RCC 7860 (cell line): ENCODE measurements around the gene GPR176.
"Not testable (repeated sequence)": the region's sequence is repeated elsewhere in the genome, so short reads cannot be mapped to it uniquely, and the experiment has no call there.

ENCODE experiments used
- DNase-seq: peaks from one replicate; pipeline ENCODE4 v3.0.0-alpha.2; 2015; ENCODE audit warnings: low spot score
- FAIRE-seq: peaks from 2 replicates; lab custom pipeline; 2012; peaks lifted over from hg19 to GRCh38; lab: Jason Lieb, UNC

GPR176 gene

DNA sequence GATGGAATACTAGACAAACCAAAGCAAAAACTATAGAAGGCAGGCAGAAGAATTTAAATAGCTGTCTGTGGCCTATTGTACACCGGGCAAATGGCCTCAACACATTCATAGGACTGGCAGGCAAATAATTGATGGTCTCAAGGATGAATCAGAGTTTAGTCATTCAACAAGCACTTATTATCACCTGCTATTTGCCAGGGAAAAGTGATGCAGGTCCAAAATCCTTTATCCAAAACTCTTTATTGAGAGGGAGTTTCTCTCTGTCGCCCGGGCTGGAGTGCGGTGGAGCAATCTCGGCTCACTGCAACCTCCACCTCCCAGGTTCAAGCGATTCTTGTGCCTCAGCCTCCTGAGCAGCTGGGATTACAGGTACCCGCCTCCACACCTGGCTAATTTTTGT, 16.1 kb upstream of the GPR176 start:
- FAIRE-seq, result peak; percentile 70
- peak; percentile 57 for DNase-seq

DNA sequence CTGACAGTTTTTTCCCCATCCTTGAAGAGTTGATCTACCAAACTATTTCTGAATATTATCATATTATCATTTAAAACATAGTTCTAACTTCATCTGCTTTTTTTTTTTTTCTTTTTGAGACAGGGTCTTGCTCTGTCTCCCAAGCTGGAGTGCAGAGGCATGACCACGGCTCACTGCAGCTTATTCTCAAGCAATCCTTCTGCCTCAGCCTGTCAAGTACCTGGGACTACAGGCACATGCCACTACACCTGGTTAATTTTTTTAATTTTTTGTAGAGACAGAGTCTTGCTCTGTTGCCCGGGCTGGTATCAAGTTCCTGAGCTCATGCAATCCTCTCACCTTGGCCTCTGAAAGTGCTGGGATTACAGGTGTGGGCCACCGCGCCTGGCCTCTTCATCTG, 15.2 kb upstream of the GPR176 start:
- FAIRE-seq, result no peak
- DNase-seq, result no peak

DNA sequence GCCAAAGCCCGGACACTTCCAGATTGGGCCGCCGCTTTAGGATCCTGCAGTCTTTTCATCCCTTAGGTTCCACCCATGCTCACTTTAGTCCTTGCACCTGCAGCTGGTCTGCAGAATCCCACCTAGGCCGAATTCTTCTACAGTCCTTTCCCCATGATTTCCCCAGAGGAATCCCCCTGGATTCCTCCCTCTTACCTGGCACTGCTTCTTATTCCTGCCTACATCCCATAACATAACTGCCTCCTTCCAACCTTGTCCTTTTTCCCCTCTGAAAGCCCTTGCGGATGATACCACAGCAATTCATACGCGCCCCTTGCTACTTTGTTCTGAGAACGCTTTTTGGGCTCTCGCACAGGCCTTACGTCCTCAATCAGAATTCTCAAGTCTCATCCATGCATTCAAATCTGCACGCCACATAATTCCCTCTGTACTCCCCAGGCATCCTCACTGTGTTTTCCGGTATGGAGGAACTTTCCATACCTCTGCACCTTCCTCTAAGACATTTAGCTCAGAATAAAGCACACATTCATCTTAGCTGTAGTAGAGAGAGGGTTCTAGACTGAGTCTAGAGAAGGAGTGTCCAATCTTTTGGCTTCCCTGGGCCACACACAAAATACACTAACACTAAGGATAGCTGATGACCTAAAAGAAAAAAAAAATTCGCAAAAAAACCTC, 14.5 kb upstream of the GPR176 start:
- no peak for FAIRE-seq
- no peak for DNase-seq

DNA sequence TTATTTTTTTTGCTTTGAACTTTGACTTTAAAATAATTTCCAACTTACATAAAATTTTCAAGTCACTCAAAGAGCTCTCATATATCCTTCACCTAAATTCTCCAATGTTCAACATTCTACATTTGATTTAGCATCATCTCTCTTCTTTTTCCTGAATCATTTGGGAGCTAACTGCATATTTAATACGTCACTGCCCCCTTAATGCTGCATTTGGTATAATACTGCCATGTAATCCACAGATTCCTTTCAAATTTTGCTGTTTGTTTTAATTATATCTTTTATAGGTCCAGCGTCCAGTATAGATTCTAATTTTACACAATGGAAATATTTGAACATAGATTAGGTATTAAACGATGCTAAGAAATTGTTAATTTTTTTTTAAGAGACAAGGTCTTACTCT, 11.5 kb upstream of the GPR176 start:
- DNase-seq (no peak), FAIRE-seq (no peak)

DNA sequence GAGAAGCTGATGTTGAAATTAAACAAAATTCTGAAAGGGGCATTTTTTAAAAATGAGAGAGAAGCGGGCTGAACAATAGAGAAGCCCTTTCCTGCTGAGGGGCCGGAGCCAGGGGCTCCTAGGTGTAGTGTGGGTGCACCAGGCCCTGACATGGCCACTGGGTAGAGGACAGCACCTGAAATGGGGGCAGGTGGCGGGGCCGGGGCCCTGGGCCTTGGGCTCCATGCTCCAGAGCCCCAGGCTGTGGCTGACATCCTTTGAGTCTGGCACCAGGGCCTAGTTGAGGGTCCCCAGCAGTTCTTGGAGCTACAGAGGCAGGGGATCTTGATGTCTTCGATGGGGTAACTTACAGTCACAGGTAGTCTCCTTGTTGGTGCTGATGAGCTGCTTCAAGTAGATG, 6.5 kb upstream of the GPR176 start:
- no peak for FAIRE-seq
- DNase-seq, result no peak

DNA sequence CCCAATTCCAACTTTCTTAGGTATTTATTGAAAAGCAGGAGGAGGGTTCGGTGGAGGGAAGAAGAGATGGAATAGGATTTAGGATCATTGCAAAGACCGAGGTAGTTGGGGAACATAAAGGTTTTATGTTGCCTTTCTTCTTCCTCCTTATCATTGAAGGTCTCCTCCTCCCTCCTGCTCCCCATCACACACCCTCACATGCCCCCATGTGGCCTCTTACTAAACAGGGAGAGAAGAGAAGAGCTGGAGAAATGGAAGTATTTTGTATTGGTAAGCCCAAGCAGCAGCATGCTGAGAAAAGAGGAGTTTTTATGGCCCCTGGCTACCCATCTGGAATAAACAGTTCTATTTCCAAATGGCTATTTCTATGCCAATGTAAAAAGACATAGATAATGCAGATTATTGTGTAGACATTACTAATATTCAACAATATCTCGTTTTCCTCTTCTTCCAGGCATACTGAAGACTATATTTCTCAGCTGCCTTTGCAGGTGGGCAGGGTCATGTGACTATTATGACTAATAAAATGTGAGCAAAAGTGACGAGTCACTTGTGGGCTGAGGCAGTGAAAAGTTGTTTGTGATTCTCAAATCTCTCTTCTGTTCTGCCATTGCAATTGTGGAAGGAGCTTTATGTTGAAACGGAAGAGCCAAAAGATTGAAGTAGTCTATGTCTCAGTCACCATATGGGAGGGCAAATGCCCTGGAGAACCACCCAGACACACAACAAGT, 5.2 kb upstream of the GPR176 start:
- FAIRE-seq, result peak; percentile 41
- peak; percentile 23 for DNase-seq

DNA sequence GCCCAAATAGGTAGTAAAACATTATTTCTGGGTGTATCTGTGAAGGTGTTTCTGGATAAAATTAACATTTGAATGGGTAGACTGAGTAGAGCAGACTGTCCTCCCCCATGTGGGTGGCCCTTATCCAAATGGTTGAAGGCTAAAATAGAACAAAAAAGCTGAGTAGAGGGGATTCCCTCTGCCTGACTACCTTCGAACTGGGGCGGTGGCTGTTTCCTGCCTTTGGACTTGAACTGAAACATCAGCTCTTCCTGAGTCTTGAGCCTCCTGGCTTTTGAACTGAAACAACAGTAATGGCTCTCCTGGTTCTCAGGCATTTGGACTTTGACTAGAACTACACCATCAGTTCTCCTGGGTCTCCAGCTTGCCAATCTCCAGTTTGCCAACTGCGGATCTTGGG, 4.4 kb upstream of the GPR176 start:
- FAIRE-seq, result no peak
- no peak for DNase-seq

DNA sequence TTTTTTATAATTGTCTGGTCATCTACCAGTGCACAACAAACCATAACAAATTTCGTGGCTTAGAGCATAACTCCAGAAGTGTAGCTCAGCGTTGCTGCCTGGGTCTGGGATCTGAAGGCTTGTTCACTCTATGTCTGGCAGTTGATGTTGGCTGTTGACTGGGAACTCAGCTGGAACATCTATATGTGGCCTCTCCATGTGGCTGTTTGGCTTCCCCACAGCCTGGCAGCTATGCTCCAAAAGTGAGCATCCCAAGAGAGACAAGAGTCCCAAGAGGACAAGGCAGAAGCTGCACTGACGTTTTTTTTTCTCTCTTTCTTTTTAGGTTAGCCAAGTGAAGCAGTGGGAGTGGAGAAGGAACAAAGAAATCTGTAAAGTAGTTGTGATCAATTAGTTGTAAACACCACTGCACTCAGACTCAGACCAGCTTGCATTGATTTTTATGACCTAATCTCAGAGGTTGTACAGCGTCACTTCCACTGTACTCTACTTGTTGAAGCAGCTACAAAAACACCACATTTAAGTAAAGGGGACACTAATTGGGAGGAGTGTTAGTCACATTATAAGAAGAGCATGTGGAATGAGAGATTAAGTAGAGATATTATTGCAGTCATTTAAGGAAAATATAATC, 2.5 kb upstream of the GPR176 start:
- DNase-seq (no peak), FAIRE-seq (no peak)

DNA sequence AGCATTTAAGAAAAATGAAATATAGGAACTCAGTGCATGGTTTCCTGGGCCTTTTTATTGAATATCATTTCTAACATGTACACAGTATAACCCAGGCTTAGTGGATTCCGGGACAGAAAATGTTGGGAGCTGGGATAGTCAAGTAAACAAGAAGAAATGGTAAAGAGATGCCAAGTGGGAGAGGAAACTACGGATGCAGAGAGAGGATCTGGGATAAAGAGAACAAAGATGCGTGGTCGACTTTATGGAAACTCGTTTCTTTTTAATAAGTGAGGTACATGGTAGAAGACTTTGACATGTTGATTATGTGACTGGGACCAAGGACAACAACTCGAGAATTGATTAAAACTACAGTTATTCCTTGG, 1.2 kb upstream of the GPR176 start:
- DNase-seq, result no peak
- FAIRE-seq, result no peak

DNA sequence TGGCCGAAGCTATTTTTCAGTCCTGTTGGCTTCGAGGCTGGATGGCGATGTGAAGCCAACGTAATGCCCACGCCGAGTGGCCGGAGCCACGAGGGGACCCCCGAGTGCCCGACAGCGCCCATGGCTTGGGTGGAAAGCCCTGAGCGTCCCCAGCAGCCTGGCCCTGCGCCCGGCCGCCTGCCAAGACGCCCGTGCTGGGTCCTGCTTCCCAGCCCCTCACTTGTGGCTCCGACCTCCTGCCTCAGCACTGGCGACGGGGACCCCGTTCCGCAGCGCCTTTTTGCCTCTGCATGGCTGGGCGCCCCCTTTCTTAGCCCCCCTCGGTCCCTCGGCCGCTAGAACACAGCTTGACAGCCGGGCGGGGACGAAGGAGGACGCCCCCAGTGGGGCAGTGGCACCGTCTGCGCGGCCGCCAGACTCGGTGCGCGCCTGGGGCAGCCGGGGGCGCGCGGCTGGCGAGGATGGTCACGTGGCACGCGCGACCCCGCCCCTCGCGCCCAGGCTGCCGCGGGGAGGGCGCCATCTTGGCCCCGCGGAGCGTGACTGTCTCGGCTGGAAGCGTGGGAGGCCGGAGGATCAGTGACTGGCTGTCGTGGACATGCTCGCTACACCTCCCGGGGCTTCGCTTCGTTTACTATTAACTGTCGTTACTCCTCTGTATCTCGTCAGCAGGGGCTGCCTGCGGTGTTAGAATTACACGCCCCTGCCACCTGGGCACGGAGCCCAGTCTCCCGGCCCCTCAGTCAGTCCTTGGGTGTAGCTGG, 626 bp upstream of the GPR176 start:
- peak; percentile 91 for DNase-seq

DNA sequence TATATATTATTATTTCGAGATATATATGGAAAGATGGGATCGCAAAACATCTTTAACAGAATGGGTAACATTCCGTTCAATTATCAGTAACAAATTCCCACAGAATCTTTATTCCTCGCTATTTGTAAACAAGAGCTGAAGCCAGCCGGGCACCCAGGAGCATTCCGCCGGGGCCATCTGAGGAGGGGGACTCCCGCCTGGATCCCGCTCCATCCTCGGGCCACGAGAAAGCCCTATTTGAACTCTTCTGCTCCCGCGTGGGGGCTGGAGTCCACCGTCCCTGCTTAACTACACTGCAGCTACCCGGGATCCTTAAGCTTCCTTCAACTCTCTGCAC, 687 bp downstream of the GPR176 start:
- FAIRE-seq (no peak), DNase-seq (no peak)

More for the DNA sequence above, 626 bp upstream of the GPR176 start:
- FAIRE-seq, result peak; percentile 51

DNA sequence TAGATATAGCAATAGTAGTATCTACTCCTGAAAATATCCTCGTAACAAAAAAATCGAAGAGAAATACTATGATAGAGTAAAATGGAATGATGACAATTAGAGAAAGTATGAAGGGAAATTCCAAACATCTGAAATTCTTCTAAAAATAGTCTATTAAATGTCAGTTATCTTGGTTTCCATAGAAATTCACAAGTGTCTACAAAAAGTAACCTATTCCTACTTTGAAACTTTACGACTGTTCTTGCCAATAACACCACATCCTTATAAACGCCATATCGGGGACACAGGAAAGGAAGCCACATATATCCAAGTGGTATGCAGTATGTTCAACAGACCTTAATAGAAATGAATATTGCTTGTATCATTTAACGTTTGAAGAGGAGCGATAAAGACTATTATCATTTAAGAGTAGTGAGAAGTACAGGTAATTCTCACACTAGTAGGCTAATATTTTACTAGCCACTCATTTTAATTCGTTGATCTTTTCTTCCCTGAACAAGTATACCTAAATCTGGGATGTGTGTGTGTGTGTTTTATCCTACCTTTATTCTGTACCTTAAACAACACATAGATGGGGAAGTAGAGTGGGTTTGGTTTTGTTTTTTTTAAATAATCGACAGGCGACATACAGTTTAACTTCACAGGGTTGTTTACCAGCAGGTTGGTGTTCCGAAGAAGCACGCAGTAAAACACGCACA, 1.2 kb downstream of the GPR176 start:
- FAIRE-seq (peak; percentile 76), DNase-seq (peak; percentile 87)

DNA sequence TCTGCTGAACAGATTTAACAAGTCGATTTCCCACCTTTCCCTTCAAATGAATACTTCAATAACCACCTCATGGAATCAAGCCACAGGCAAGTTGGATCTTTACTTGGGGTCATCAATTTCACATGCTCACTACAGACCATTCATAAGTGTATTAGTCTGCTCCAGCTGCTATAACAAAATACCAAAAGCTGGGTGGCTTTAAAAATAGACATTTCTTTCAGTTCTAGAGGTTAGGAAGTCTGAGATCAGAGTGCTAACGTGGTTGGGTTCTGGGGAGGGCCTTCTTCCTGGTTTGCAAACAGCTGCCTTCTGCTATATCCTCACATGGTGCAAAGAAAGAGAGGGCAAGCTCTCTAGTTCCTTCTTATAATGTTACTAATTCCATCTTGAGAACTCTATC, 5.1 kb downstream of the GPR176 start:
- DNase-seq, result no peak
- FAIRE-seq, result no peak

DNA sequence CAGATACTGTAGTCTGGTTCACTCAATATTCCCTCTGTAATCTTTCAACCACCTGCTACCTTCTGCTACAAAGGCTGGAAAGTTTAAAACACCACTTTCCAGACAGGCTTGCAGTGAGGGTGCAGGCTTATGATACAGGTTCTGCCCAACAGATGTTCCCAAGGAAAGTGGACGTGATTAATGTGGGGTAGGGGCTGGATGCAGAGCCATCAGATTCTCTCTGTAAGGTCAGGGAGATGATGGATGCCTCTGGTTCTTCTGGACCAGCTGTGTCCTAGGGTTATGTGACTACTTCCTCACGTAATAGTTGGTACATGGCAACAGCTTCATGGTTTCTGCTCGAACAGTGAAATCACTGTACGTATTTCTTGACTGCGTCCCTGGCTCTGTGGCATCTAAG, 11.1 kb downstream of the GPR176 start:
- no peak for DNase-seq
- no peak for FAIRE-seq

DNA sequence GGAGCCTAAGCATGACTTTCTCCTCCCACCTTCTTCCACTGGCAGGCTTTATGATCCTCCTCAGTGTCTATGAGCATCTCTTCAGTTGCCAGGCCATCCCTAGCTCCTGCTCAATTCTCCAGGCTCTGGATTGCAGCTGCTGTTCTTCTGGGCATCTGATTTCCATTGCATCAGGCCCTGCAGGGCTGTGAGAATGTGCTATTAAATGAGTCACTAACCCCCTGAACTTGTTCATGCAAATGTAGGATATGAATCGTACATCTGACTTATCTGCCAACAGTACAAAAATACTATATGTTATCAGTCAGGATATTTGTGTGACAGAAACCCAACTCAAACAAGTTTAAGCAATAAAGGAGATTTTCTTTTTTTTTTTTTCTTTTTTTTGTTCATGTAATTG, 11.9 kb downstream of the GPR176 start:
- FAIRE-seq, result peak; percentile 30
- DNase-seq, result peak; percentile 35

DNA sequence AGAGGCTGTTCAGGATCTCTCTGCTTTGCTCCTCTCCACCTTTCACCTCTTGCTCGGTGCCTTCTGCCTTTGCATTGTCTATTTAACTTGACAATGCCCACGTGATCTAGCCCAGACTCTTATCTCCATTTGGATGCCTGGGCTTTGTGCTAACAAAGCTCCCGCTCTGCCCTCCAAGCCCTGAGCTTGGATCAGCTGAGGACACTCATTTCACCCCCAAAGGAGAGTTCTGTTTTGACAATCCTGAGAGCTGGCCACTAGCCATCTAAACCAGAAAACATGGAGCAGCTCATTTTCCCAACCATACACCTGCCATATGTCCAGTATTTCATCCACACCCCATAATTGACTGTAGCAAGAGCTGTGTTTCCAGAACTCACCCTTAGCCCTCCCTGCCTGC, 12.8 kb downstream of the GPR176 start:
- no peak for FAIRE-seq
- DNase-seq, result no peak

DNA sequence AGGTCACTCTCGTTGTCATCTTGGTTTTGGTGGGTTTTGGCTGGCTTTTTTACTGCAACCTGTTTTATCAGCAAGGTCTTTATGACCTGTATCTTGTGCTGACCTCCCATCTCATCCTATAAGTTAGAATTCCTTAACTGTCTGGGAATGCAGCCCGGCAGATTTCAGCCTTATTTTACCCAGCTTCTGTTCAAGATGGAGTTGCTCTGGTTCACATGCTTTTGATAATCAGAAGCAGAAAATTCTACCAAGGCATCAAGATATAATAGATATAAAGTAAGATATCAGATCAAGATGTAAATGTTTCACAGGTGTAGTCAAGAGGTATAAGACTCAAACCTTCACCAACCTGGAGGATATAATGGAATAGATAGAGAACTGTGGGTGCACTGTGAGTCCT, 16.0 kb downstream of the GPR176 start:
- FAIRE-seq, result no peak
- DNase-seq, result no peak

DNA sequence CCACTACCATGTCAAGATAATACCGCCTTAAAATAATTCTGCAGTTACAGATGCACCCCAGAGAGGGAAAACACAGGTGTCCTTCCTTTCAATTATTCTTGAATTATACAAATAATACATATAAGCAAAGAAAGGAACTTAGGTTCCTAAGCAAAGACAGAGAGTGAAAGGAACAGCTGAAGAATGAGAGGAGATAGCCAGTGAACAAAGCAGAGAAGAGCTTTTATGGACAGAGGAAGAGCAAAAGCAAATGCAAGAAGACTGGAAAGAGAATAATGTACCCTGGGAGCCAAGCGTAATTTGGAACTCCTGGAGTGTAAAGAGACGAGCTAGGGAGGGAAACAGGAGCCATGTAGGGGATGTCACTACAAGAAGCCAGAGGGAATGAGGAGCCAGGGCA, 21.7 kb downstream of the GPR176 start:
- no peak for DNase-seq
- FAIRE-seq, result no peak

DNA sequence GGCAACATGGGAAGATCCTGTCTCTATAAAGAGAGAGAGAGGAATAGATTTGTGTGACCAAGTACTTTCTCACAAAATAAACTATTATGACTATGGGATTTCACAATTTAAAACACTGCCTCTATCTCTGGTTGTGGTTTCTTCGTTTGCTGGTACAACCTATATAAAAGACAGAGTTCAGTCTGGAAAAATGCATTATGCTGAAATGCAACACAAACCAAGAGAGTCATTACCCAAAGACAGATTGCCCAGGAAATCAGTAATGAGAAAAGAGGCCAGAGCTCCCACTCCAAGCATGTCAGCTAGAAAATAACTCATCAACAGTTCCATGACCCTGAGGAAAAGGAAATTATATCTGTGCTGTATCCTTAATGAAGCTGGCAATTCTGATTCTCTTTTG, 23.2 kb downstream of the GPR176 start:
- FAIRE-seq, result no peak

DNA sequence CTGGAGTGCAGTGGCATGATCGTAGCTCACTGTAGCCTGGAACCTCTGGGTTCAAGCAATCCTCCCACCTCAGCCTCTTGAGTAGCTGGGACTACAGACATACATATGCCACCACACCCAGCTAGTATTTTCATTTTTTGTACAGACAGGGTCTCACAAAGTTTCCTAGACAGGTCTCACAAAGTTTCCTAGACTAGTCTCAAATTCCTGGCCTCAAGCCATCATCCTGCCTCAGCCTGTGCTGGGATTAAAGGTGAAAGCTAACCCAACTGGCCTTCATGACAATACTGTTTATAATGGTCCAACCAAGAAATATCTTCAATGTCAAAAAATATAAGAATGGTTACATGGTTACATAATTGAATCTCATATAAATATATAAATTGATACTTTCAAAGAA, 24.0 kb downstream of the GPR176 start:
- DNase-seq (no peak), FAIRE-seq (no peak)

More for the DNA sequence above, 23.2 kb downstream of the GPR176 start:
- no peak for DNase-seq

DNA sequence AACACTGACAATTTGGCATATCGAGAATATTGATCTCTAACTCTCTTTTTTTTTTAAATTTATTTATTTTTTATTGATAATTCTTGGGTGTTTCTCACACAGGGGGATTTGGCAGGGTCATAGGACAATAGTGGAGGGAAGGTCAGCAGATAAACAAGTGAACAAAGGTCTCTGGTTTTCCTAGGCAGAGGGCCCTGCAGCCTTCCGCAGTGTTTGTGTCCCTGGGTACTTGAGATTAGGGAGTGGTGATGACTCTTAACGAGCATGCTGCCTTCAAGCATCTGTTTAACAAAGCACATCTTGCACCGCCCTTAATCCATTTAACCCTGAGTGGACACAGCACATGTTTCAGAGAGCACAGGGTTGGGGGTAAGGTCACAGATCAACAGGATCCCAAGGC, 27.0 kb downstream of the GPR176 start:
- DNase-seq, FAIRE-seq: not testable (repeated sequence)
